Tibial nerve (tissue), 4 donors: ENCODE measurements around the gene MTCL1.

Experiments
- CTCF ChIP-seq, 5 experiments: fragments of 200-600 bp in 3 of 5; fragments of 450-650 bp in 2 of 5; sonication (generic) in 3 of 5; IDR thresholded peaks; one replicate each; pipeline ENCODE4 v1.5.1; 2016 to 2019; ENCODE audit warnings: antibody characterized with exemption in 5 of 5, mild to moderate bottlenecking in 3 of 5, moderate library complexity in 2 of 5
- EP300 ChIP-seq, 2 donors: sonication (generic); formaldehyde crosslinking; IDR thresholded peaks; one replicate each; pipeline ENCODE4 v1.6.1; 2017; ENCODE audit warnings: antibody characterized with exemption in 2 of 2, mild to moderate bottlenecking in 1 of 2

DNA sequence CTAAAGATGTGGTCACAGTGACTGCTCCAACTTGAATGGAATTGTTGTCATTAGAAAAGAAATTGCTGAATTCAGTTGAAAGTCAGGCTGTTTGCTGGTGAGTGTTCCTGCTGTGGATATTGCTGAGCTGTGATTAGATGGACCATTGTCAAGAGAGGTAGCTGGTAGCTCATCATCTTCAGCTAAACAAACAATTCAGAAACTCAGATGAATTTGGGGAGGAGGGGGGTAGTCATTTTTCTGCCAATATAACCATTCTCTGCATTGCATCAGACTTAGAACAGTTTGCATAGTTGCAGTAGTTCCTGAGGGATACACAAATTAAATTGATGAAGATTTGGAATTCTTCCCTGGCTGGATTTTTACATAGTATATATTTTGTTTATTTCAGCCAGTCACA lies 108.3 kb downstream of the MTCL1 start:
- TF ChIP-seq CTCF (IDR thresholded peaks at IDR 0.05) (no peak), EP300 (IDR thresholded peaks at IDR 0.05) (no peak)
